WI38 (cell line): Measurements from ENCODE around the gene MAPK6.
"Not testable (repeated sequence)": the region's sequence is repeated elsewhere in the genome, so short reads cannot be mapped to it uniquely, and the experiment has no call there.

ENCODE experiments used
- H3K4me3 ChIP-seq: 2 replicates; pipeline ENCODE4 v1.5.1; 2011; ENCODE audit warnings: low read depth, mild to moderate bottlenecking, control low read depth, low read length
- CTCF ChIP-seq: IDR thresholded peaks from 2 replicates; pipeline ENCODE4 v1.5.1; 2012; ENCODE audit warnings: low read depth, mild to moderate bottlenecking, control low read depth, low read length

Gene MAPK6

GRCh38 chr15:52095597-52096262 lies 76.7 kb downstream of the MAPK6 start:
- H3K4me3 ChIP-seq: no peak overlapping the region
- no peak for TF ChIP-seq CTCF

GRCh38 chr15:52096536-52096935 lies 77.5 kb downstream of the MAPK6 start:
- H3K4me3 ChIP-seq: not testable (repeated sequence)

GRCh38 chr15:52097180-52097579 lies 78.2 kb downstream of the MAPK6 start:
- no peak overlapping the region for H3K4me3 ChIP-seq
- no peak for TF ChIP-seq CTCF

- H3K4me3 ChIP-seq: no peak overlapping the region
- no peak for TF ChIP-seq CTCF
Observed at GRCh38 chr15:52098323-52098722, 79.3 kb downstream of the MAPK6 start.

GRCh38 chr15:52099651-52100272 lies 80.7 kb downstream of the MAPK6 start:
- no peak for TF ChIP-seq CTCF
- no peak overlapping the region for H3K4me3 ChIP-seq

GRCh38 chr15:52100807-52101442 lies 81.9 kb downstream of the MAPK6 start:
- TF ChIP-seq CTCF: no peak
- H3K4me3 ChIP-seq: no peak overlapping the region

- TF ChIP-seq CTCF: no peak
- H3K4me3 ChIP-seq: no peak overlapping the region
Observed at GRCh38 chr15:52101542-52102323, 82.7 kb downstream of the MAPK6 start.
